HG03025 (cell line): ENCODE measurements around the gene HOMER2.
"Not testable (repeated sequence)": the region's sequence is repeated elsewhere in the genome, so short reads cannot be mapped to it uniquely, and the experiment has no call there.

Experiments
- ATAC-seq: cut with Tn5 transposase; IDR thresholded peaks from one replicate; pipeline ENCODE4 v1.9.1; 2021; ENCODE audit warnings: mild to moderate bottlenecking, moderate library complexity; ENCODE audit not compliant: unreplicated experiment, low FRiP score

The HOMER2 gene

DNA sequence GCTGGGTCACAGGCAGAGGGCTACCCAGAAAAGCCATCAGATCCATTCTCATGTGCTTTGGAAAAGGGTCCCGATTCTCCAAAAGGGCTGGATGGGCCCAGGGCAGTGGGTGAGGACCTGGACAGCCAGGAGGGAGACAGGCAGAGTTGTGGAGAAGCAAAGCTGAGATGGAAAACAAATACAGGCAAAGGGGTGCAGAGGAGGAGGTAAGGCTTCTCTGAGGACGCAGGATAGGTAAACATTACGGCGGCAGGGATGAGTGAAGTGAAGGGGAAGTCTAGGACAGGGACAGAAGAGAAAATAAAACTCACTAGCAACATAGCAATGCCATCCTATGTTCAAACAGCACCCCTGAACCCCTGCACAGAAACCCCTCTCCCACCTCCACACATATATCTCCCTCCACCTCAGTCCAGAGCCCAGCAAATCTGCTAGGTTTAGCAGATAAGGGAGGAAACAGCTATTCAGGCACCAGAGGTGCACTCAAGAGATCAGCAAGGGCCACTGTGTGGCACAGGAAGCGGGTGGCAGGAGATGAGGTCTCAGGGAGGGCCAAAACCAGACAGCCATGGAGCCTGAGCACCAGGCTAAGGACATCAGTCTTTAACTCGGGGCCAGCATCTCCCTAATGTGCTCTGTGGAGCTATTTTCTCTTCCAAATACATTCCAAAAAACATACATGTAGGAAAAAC lies 51.3 kb downstream of the HOMER2 start:
- no peak for ATAC-seq

DNA sequence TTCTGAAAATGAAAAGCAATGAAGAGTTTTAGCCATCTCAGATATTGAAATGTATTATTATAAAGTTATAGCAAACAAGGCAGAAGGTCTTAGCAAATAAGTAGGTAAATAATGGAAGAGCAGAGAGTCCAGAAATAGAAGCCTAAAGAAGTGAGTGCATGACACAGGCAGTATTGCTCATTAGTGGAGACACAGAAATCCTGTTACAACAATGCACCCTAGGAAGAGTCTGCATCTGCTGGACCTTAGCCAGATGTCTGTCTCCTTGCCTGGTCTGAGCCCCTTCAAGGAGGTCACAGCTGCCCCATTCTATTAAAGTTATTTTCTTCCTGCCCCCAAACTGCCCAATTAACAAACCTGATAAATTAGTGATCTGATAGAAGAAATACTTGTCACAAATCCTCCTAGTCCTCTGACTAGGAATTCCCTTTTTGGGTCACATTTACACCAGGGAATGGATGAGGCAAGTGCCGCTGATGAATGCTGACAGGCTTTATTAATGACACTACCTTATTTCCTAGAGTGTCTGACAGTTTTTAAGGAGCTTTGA lies 51.9 kb downstream of the HOMER2 start:
- ATAC-seq, result no peak

DNA sequence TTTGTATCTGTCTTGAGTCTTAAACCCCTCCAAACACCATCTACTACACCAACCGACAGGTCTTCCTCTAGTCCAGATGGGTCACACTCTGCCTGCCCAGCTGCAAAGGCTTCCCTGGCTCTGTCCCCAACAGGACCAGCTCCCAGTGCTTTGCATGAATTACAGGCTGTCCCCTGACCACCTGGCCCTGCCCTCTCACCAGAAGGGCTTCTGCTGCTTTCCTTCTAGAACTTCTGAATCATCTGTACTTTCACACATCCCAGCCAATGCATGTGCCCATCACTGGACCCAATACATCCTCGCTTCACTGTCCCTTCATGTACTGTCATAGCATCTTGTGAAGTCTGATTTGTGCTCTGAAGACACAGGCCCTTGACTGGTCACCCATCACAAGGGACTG lies 53.6 kb downstream of the HOMER2 start:
- ATAC-seq, result no peak

DNA sequence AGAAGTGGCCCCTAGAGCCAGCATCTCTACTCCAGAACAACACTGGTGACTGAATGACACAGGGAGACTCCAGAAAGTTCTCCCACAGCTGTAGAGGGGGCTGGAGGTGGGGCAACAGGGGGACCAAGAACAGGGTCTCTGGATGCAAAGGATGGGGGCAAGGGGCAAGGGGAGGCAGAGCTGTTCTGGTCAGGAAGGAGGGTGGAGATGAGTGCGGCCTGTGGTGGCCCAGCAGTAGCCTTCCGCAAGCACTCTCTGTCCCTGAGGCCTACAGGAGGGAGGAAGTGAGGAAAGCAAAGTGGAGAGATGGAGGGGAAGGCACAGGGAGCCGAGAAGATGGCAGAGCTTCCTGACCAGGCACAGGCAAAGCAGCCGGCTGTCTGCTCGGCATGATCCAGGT lies 56.5 kb downstream of the HOMER2 start:
- ATAC-seq, result no peak

DNA sequence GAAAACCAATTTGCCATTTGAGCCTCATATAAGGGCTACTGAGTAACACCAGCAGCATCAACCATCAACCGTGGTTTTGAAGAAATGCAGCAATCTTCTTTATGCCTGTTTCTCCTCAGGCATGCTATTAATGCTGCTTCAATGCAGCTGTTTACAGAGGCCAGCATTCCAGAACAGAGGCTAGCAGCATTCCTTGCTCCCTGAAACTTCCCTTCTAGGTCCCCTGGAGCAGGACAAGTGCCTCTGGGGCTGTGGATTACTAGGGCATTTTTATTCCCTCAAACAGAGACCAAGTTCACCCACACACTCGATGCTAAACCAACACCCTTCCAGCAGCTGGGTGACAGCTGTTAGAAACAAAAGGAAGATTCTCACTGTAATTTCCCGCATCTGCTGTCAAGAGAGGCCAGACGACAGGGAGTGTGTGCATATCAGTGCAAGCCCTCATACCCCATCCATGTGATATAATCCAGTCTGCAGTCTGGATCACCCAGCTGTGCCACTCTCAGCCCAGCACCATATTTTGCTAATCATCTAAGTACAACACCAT lies 57.5 kb downstream of the HOMER2 start:
- no peak for ATAC-seq

DNA sequence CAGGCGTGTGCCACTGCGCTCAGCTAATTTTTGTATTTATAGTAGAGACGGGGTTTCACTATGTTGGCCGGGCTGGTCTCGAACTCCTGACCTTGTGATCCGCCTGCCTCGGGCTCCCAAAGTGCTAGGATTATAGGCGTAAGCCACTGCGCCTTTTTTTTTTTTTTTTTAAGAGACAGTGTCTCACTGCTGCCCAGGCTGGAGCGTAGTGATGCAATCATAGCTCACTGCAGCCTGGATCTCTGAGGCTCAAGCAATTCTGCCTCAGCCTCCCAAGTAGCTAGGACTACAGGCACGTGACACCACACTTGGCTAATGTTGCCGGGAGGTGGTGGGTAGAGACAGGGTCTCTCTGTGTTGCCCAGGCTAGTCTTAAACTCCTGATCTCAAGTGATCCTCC lies 59.0 kb downstream of the HOMER2 start:
- not testable (repeated sequence) for ATAC-seq

DNA sequence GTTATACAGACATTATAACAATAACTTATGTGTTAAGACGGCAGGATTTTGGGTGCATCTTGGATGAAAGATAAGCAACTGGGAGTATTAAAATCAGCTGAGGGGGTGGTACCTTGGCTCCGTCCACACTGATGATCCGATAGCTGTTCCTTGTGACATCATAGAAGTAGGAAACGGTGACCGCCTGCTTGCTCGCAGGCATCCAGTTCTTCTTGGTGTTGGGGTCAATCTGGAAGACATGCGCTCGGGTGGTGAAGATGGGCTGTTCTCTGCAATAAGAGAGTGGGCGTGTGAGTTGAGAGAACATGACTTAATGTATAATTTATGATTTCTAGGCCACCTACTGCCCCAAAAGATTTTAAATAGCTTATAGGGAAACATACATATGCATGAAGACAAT lies 59.9 kb downstream of the HOMER2 start:
- ATAC-seq, result no peak

DNA sequence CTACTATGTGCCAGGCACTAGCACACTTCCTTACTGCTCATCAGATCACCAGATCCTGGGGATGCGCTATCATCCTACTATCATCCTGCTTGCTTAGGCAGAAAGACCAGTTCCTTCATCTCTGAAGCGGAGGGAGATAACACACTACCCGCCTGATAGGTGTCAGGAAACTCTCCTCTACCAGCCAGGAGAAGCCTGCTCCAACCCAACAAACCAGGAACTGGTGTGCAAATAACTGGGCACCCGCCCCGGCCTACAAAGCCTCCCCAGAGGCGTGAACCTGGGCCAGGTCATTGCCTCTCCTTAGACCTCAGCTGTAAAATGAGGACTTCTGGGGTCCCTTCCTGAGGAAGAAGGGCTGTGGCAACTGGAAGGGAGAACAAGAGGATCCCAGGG lies 61.5 kb downstream of the HOMER2 start:
- ATAC-seq, result no peak

DNA sequence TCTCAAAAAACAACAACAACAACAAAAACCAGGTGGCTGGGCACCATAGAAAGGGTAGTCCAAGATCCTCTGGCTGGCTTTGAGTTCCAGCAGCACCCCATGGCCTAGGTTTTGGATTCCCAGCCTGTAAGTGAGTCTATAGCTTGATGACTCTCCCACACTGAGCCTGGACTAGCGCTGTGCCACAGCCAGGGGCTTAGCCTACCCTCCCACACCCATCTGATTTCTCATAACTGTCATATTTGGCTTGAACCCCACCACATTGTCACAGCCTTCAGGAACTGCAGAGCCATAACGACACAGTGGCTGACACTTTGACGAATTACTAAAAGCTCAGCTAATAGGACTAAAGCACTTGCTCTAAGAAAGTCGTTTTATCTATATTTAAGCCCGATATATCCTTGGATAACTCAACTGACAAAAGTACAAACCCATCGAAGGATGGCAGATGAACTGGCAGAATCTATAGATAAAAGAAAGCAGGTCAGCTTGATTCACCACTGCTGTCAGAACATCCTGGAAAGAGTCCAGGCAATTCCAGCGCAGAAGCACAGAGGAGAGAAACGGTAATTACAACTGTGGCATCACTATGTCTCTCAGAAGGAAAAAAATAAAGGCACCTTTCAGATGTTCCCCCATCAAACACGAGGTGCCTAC lies 62.1 kb downstream of the HOMER2 start:
- no peak for ATAC-seq

DNA sequence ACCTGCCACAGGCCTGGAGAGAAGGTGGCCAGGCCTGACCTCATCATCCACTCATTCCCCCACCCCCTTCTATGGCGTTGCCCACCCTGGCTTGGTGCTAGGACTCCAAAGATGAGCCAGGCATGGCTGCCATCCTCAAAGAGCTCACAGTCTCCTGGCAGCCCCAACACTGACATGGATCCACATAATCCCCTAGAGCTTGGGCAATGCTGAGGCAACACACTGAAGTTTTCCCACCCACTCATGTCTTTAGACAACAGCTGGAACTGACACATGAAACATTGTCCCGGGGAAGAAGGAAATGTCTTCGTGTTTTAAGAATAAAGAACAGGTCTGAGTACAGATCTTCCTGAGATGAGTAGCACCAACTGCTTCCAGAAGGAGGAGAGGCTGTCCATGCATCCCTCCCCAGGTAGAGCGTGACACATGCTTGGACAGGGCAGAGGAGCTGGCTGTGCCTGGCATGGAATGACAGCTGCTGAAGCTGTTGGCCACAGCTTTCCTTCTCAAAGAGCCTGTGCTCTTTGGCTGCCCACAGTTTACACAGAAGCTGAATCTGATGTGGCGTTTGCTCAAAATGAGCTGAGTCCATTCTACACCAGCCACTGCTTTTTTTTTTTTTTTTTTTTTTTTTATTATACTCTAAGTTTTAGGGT lies 70.1 kb downstream of the HOMER2 start:
- ATAC-seq, result no peak

DNA sequence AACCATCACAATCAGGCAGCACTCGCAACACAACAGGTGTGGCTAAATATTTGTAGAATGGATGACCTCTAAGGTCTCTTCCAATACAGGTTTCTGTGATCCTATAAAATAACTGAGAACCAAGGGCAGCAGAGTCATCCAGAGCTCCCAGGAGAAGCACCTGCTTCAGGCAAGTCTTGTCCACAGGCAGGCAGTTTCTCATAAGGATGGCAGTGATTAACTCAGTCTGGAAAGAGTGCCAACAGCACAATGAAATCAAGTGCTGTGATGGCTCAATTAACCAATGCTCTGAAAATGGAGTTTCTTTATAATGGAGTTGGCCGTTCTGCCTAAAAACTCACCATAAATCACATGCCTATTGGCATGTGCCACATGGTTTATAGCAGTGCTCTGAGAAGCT lies 70.8 kb downstream of the HOMER2 start:
- ATAC-seq, result no peak

DNA sequence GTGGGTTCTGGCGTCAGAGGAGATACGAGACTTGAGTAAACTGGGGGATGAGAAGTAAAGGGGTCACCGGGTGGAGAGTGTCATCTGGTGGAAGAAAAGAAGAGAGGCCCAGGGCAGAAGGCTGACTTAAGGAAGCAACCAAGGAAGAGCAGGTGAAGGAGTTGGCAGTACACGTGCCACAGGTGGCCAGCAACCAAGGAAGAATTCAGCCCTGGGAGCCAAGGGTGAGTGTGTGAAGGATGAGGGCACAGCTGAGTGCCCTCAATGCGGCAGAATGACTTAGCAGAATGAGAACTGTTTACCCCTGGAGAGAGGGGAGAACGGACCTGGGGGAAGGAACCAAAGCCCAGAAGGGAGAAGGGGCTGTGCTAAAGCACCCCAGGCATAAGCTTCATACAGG lies 71.8 kb downstream of the HOMER2 start:
- ATAC-seq, result no peak

DNA sequence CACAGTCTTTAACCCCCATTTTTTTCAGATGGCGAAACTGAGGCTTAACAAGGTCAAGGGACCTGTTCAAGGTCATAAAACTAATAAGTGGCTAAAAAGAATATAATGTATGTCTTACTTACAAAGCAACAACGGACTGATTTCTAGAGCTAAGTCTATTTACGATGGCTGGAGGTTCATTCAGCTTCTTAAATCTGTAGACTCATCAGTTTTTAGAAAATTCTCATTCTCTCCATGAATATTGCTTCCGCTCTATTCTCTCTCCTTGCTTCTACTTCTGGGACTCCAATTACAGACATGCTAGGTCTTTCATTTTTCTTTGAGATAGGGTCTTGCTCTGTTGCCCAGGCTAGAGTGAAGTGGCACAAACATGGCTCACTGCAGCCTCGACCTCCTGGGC lies 74.2 kb downstream of the HOMER2 start:
- ATAC-seq, result no peak

DNA sequence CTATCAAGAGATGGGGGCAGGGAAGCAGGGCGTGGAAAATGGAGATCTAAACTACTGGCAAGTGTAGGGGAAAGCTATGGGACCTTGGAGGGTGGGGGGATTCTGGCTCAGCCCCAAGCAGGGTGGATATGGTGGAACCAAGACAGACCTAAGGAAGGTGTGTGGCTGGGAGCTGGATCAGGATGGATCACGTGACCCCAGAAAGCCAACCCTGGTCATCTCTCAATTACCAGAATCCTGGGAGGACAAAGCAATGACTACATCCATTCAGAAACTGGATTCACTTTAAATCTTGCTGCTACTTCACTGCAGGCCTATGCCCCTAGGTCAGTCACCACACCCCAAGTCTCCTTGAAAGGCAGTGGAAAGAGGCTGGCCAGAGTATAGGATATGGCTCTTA lies 74.7 kb downstream of the HOMER2 start:
- no peak for ATAC-seq

DNA sequence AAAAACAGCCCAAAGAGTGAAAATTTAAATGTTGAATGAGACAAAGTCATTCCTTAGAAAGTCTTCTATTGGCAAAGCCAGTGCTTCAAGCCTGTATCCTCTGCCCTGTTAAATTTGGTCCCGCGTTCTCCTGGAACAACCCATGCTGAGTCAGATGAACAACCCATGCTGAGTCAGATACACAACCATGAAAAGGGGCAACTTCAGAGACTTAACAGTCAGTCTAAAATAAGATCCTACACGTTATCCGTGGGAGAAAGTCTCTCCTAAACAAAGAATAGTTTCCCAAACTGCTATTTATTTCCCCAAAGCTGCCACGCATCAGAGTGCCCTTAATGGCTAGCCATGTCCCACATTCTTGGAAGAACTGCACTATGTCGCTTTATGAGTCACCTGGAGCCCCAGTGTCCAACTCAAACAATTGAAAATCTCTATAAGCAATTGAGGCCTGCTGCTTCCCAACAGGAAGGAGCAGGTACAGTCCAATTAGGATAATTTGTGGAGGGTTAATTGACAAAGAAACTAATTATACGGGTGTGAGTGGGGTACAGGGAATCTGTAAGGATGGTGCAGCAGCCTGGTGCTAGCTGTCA lies 77.0 kb downstream of the HOMER2 start:
- ATAC-seq, result no peak

DNA sequence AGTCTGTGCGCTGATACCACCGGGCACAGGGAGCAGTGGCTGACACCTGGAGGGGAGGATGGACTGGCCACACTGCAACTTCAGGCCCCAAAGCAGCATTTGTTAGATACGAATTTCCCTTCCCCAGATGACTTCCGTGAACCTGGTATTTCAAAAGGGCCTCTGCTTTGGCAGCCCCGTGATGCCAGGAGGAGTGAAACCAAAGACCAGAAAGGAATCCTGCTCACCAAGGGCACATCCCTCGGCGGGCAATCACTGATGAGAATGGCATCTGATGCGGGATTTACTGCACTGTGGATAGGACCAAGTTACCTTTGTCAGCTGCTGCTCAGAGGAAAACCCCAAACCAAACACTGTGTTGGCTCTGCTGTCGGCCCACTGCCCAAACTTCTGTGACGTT lies 77.6 kb downstream of the HOMER2 start:
- no peak for ATAC-seq

DNA sequence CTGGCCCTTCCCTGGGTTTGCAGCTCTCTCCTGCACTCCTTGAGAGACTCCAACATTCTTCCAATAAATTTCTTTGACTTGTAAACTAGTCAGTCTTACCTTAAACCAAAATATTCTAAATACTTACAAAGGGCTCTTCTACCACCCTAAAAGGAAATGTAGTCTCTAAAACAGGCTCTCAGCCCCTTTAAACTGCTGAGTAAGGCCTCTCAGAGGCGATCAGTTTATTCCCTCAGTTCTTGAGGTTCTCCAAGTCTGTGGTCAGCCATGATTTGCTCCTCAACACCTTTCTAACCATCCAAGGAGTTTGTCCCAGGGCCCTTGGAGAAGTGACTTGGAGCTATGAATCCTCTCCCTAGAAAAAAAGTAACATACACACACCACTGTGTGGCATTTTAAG lies 78.3 kb downstream of the HOMER2 start:
- ATAC-seq, result no peak

DNA sequence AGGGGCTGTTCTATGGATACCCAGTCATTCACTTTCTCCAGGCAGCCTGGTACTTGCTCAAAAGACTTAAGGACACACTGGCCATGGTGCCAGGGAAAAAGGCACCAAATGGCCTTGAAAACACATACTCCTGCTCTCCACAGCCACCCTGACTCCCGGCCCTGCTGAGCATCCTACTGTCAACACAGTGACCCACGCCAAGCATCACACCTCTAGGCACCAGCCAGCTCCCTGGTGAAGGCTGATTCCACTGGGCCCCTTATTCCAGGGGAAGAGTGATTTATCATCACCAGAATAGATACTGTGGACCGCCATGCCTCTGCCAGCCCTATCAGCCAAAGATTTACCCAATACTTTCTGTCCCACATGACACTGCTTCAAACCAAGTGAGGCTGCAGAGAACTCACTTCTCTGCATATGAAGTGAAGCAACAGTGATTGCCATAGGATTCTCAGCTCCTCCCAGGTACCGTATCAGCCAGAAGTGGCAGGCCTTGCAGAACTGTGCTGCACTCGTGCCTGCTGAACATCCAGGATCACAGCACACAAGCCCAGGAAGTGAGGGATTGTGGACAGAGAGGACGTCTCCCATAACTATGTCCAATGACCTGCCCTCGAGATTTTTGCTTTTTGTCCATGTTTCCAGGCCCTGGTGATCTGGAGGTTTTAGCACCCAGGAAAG lies 79.4 kb downstream of the HOMER2 start:
- ATAC-seq, result no peak

DNA sequence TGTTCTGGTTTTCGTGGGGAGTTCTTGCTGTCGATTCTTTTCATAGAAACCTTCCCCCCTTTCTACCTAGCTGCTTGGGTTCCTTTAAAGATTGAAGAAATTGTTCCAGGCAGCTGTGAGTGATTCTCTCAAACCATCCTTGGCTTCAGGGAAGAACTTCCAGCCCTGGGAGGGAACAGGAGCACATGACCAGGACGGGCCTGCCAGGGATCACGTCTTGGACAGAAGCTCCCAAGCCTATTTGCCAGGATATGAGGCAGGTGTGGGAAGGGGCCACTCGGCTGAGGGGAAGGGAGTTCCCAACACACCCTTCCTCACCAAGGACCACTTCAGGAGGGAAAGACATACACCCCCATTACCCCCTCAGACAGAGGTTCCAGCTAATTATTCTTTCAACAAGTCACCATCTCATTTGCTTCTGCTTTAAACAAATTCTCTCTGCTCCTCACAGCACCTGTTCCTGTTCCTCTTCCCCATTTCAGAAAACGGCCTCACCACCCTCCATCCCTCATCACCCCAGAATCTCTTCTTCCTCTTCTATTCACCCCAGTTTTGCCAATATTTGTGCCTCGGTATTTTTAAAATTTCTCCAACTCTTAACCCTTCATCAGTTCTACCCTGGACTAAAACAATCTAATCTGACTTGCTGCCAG lies 80.6 kb downstream of the HOMER2 start:
- ATAC-seq, result no peak

DNA sequence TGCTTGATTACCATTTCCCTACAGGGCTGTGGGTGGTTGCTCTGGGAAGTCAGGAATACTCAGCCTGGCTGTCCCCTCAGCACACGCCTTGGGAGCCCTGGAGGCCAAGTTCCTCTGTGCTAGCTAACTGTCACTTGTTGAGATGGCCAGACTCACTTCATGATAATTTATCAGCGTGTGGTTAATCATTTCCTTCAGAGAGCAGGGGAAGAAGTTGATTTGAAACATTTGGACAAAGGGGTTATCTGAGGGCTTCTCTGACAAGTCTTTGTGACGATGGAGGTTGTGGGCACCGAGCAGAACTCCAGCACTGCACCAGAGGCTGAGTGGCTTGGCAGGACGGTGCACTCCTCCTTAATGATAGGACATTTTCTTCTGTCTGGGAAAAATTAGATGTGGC lies 81.2 kb downstream of the HOMER2 start:
- ATAC-seq, result no peak
